AG10803 (cell line): ENCODE data around the gene ZNF532.

Experiments
- DNase-seq: peaks from one replicate; pipeline ENCODE4 v3.0.0; 2010; ENCODE audit warnings: low read depth
- H3K4me3 ChIP-seq: 2 replicates; pipeline ENCODE4 v1.5.1; 2011; ENCODE audit warnings: mild to moderate bottlenecking, low read length, control low read depth
- TF ChIP-seq, protein P1 (sequence below): conservative IDR thresholded peaks from 2 replicates; pipeline ENCODE4 v1.5.1; 2011; ENCODE audit warnings: mild to moderate bottlenecking, low read length, control low read depth, inconsistent platforms

ZNF532 gene

DNA sequence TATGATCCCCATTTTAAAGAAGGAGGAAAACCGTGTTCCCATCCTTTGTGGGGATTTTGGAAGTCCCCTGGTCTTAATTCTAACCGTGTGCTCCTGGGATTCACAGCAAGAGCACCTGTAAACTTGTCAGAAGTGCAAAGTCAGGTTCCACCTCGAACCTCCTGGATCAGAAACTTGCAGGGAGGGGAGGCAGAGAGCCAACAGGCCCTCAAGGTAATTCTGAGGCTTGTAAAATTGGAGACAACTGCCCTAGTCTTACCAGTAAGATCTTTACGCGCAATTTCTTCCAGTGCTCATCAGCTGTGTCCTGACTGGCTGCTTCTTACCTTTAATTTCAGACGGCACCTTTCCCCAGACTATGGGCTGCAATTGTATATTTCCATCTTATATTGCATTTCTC lies 161.7 kb downstream of the ZNF532 start:
- DNase-seq, result no peak
- no peak overlapping the region for H3K4me3 ChIP-seq

DNA sequence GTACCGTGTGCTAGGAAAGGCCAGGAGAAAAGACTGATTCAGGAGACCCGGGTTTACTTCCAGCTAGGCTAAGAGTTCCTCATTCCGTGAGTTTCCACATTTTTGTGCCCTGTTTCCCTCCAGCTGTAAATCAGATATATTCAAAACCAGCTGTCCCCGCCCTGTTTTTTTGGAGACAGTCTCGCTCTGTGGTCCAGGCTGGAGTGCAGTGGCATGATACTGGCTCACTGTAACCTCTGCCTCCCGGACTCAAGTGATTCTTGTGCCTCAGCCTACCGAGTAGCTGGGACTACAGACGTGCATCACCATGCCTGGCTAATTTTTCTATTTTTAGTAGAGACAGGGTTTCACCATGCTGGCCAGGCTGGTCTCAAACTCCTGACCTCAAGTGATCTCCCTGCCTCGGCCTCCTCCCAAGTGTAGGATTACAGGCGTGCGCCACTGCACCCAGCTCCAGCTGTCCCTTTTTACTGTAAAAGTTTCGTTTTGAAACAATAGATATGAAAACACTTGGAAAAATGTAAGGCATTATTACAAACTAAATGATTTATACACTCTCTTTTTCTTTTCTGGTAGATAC lies 162.2 kb downstream of the ZNF532 start:
- no peak for DNase-seq
- H3K4me3 ChIP-seq, result no peak overlapping the region
- TF ChIP-seq, protein P1, sequence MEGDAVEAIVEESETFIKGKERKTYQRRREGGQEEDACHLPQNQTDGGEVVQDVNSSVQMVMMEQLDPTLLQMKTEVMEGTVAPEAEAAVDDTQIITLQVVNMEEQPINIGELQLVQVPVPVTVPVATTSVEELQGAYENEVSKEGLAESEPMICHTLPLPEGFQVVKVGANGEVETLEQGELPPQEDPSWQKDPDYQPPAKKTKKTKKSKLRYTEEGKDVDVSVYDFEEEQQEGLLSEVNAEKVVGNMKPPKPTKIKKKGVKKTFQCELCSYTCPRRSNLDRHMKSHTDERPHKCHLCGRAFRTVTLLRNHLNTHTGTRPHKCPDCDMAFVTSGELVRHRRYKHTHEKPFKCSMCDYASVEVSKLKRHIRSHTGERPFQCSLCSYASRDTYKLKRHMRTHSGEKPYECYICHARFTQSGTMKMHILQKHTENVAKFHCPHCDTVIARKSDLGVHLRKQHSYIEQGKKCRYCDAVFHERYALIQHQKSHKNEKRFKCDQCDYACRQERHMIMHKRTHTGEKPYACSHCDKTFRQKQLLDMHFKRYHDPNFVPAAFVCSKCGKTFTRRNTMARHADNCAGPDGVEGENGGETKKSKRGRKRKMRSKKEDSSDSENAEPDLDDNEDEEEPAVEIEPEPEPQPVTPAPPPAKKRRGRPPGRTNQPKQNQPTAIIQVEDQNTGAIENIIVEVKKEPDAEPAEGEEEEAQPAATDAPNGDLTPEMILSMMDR, result no peak

More for the DNA sequence above, 161.7 kb downstream of the ZNF532 start:
- TF ChIP-seq, protein P1, result no peak

DNA sequence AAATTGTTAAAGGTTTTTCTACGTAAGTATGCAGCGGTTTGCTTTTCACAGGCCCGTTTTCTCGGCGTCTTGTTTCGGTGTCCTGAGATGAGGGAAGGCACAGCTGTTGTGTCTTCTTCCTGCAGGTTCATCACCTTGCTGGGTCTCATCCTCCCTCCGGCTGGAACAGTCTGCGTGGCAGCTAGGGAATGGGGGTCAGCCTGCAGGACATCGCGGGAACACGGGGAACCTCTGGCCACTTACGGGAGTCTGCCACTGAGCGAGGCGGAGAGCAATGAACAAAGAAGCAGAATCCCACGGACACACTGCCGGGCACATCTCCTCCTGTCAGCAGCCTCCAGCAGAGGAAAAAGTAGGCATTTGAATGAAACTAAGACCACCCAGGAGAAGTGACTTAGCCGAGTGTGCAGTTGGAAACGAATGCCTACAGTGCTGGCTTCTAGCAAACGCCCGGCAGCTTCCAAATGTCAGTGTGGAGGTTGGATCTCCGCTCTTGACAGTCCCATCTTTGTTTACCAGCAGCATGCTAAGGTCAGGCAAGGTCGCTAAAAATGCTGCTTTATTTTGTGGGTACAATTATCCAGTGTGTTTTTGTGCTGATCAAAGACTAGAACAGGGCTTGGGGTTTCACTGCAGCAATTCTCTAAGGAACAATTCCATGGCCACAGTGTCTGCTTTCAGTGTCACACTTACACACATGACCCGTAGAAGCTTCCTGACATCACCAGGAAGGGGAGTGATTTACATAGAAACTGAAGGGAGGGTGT lies 165.2 kb downstream of the ZNF532 start:
- no peak overlapping the region for H3K4me3 ChIP-seq
- TF ChIP-seq, protein P1, result no peak
- no peak for DNase-seq

DNA sequence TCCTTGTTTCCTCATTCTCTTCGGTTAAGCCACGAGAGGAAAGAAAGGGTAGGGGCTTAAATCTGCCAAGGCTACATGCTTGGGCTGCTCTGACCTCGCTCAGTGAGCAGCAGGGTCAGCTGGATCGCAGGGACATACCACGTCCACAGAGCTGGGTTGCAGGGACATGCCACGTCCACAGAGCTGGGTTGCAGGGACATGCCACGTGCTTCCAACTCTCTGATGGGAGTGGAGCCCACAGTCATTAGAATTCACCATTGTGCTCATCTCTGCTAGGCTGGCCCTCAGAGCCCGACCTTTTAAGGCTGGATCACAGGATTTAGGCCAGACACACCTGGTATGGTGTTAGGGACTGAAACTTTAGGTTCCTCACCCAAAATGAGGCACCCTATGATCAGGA lies 167.6 kb downstream of the ZNF532 start:
- no peak overlapping the region for H3K4me3 ChIP-seq
- TF ChIP-seq, protein P1, result no peak
- DNase-seq, result no peak

DNA sequence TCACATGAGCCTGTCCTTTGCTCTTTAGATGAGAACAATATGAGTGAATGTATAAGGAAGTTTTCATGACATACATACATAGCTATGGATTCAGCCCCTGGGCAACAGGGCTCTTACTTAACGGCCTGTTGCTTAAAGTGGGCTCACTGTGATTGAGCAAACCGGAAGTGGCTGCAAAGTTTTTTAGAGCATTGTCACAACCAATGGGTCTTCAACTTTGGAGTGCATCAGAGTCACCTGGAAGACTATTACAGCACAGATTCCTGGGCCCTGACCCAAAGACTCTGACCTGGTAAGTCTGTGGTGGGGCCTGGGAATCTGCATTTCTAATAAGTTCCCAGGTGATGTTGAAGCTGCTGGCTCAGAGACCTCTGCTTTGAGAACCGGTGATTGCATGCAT lies 168.7 kb downstream of the ZNF532 start:
- no peak overlapping the region for H3K4me3 ChIP-seq
- DNase-seq, result no peak
- TF ChIP-seq, protein P1, result no peak

DNA sequence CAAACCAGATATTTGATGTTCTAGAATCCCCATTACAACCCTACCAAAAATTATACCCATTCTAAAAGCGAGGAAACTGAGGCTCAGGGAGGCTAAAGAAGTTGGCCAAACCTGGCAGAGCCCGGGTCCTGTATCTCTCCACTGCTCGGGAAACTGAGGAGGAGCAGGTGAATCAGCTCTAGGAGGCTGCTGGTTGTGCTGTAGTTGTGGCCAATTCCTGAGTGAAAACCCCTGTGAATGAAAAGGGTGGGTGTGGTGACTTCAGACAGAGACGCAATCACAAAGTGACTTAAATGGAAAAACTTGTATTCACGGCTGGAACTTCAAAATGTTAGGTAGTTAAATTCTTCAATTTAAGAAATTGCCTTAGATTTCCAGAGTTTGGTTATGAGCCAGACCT lies 169.3 kb downstream of the ZNF532 start:
- no peak overlapping the region for H3K4me3 ChIP-seq

More for the DNA sequence above, 169.3 kb downstream of the ZNF532 start:
- no peak for DNase-seq
- TF ChIP-seq, protein P1, result no peak
